WI38 (cell line): Measurements from ENCODE around the gene CCDC187.

Experiments
- H3K4me3 ChIP-seq: 2 replicates; pipeline ENCODE4 v1.5.1; 2011; ENCODE audit warnings: low read depth, mild to moderate bottlenecking, control low read depth, low read length
- TF ChIP-seq, protein P1 (sequence below): IDR thresholded peaks from 2 replicates; pipeline ENCODE4 v1.5.1; 2012; ENCODE audit warnings: low read depth, mild to moderate bottlenecking, control low read depth, low read length

Gene CCDC187

DNA sequence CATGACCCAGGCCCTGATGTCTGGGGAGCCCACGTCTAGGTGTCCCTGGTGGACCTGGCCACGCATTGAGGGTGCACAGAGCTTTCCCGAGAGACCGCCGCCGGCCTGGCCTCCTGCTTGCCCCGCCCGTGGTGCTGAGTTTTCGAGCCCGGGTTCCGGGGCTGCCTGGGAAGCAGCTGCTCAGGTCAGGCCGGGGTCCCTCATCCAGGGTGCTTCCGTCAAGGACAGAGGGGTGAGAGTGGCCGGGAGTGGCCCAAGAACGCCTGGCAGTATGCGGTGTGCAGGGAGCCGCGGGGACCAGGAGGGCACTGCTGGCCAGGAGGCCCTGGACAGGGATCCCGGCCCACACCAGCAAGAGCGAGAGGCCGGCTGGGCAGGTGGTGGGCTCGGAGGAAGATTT, 19.6 kb downstream of the CCDC187 start:
- TF ChIP-seq, protein P1, sequence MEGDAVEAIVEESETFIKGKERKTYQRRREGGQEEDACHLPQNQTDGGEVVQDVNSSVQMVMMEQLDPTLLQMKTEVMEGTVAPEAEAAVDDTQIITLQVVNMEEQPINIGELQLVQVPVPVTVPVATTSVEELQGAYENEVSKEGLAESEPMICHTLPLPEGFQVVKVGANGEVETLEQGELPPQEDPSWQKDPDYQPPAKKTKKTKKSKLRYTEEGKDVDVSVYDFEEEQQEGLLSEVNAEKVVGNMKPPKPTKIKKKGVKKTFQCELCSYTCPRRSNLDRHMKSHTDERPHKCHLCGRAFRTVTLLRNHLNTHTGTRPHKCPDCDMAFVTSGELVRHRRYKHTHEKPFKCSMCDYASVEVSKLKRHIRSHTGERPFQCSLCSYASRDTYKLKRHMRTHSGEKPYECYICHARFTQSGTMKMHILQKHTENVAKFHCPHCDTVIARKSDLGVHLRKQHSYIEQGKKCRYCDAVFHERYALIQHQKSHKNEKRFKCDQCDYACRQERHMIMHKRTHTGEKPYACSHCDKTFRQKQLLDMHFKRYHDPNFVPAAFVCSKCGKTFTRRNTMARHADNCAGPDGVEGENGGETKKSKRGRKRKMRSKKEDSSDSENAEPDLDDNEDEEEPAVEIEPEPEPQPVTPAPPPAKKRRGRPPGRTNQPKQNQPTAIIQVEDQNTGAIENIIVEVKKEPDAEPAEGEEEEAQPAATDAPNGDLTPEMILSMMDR: no peak

DNA sequence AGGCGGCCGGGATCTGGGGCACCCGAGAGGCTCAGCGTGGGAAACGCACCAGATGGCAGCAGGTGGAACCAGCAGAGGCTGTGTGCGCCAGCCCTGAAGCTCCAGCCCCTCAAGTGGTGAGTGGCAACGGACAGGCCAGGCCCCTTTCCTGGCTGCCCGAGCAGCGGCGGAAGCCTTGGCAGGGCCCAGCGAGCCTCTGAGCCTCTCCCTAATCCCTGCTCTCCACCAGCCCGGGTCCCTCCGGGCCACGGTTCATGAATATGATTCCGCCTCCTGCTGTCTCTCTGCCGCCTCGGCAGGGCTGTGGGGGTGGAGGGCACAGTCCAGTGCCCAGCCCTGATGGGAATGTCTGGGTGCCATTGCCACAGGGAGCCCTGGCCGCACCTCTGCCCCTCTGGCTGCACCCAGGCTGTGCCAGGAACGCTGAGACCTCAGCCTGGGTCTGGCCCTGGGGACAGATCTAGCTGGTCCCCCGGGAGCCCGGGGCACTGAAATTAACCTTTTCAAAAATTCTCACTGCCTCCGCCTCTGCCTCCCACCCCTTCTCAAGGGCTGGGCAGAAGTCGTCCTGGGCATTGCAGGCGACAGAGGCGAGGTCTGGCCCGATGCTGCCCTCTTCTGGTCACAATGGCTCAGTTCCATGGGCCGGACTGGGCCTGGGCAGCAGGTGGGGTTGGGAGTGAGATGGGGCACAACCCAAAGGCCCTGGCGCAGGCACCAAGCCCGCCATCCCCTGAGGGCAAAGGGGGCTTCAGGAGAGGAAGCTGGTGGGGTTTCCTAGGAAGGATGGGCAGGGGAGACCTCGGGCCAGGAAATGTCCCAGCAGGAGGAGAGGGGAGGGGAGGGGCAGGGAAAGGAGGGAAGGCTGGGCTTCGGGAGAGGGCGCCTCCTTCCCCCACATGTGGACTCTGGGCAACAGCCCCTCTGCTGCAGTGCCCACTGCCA, 20.3 kb downstream of the CCDC187 start:
- TF ChIP-seq, protein P1: peak; percentile 67
- H3K4me3 ChIP-seq: no peak overlapping the region

More for the DNA sequence above, 19.6 kb downstream of the CCDC187 start:
- H3K4me3 ChIP-seq: no peak overlapping the region

- TF ChIP-seq, protein P1: no peak
- no peak overlapping the region for H3K4me3 ChIP-seq
Measured at GRCh38 chr9:136282272-136282861, 21.5 kb downstream of the CCDC187 start.

DNA sequence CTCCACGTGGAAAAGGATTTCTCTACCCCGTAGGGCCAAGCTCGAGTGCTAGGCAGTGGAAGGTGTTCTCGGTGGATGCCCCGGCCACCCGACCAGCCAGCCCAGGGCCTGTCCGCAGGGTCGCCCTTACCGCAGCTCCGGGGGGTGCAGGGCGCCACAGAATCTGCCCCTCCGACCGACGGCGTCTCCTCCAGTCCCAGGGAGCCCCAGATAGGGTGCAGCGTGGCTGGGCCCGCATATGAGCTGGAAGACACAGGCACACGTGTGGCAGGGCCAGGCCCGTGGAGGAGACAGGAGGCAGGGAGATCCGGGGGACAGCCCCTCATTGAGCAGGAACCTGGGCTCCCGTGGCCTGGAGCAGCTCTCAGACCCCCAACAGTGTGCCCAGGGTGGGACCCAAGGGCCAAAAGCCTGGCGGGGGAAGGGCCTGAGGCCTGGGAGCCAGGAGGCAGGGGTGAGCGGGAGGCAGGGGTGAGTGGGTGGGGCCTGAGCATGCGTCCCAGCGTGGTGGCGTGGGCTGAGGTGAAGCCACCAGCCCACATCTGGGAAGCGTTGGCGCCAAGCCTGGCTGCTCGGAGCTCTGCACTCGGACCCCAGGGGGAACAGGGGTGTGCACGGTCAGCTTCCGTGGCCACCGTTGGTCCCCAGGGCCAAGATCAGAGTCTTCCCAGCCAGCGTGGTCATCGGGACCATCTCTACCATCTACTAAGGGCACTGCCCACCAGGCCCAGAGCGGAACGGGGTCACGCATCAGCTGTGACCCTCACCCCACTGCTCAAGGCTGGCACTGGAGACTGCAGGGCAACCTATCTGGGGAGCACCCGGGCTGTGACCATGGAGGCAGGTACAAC, 22.2 kb downstream of the CCDC187 start:
- TF ChIP-seq, protein P1: no peak
- no peak overlapping the region for H3K4me3 ChIP-seq

- TF ChIP-seq, protein P1: no peak
- no peak overlapping the region for H3K4me3 ChIP-seq
Measured at GRCh38 chr9:136280535-136281315, 23.2 kb downstream of the CCDC187 start.

DNA sequence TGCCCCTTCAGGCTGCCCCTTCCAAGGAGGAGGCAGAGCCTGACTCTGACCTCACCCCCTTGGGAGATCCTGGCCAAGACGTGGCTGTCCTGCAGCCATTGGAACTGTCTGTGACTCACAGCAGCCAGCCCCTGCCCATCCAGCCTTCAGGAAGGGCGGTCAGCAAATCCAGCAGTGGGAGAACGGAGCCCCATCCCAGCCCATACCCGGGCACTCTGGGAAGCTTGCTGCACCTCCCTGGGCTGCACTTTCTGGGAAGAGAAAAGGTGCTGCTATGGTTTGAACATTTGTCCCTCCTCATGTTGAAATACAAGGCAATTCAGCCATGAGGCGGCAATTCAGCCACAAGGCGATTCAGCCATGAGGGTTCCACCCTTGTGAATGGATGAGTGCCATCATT, 24.4 kb downstream of the CCDC187 start:
- TF ChIP-seq, protein P1: no peak
- H3K4me3 ChIP-seq: no peak overlapping the region
